Measurements from ENCODE around the gene OR5AN1. TPM values are rescaled to one million over a fixed set of nuclear protein-coding genes. Genes with fewer than 3 reads are reported as not detected.
"Not testable (repeated sequence)": the region's sequence is repeated elsewhere in the genome, so short reads cannot be mapped to it uniquely, and the experiment has no call there.

OR5AN1 gene
- total RNA-seq, 6 donors from 2014 or later: not detected

- Histone ChIP-seq H3K27me3 (no peaks in the 10 kb centered on the region), H3K36me3 (no peaks in the 10 kb centered on the region), H3K4me3 (no peak overlapping the region), H3K9me3 (no peaks in the 10 kb centered on the region), H3K27ac (no peak overlapping the region), H3K4me1 (no peaks in the 10 kb centered on the region)
- ATAC-seq (ENCODE audit: low FRiP score in 2 of 2) (no peak), DNase-seq (no peak)
- WGBS, 2 donors: 95 to 100% methylated on average over 1 of the region's 1 CpG
- TF ChIP-seq CTCF (IDR thresholded peaks at IDR 0.05) (no peak), EP300 (IDR thresholded peaks at IDR 0.05) (no peak), POLR2A (IDR thresholded peaks at IDR 0.05) (no peak), POLR2AphosphoS5 (IDR thresholded peaks at IDR 0.05) (no peak)
These were observed 2.1 kb upstream of the OR5AN1 start for GRCh38 chr11:59356561-59356960.

DNA sequence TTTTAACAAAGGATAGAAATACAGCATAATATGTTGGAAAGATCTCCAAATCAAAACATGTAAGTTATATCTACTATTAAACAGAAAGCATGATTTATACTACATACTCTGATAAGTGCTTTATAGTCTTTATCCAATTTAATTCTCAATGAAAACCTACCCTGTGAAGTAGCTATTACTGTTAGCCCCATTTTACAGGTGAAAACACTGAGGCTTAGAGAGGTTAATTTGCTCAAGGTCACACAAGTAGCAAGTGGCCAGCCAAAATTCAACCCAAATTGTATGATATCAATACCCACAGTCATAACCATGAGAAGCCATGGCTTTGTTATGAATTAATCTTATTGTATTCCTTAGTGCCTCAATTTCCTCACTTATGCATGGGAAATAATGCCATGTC, 675 bp upstream of the OR5AN1 start:
- no peaks in the 10 kb centered on the region for H3K9me3 ChIP-seq
- no peak for TF ChIP-seq POLR2A (IDR thresholded peaks at IDR 0.05)
- no peak for TF ChIP-seq CTCF (IDR thresholded peaks at IDR 0.05)
- no peak for TF ChIP-seq POLR2AphosphoS5 (IDR thresholded peaks at IDR 0.05)
- TF ChIP-seq EP300 (IDR thresholded peaks at IDR 0.05): no peak
- DNase-seq: no peak

DNA sequence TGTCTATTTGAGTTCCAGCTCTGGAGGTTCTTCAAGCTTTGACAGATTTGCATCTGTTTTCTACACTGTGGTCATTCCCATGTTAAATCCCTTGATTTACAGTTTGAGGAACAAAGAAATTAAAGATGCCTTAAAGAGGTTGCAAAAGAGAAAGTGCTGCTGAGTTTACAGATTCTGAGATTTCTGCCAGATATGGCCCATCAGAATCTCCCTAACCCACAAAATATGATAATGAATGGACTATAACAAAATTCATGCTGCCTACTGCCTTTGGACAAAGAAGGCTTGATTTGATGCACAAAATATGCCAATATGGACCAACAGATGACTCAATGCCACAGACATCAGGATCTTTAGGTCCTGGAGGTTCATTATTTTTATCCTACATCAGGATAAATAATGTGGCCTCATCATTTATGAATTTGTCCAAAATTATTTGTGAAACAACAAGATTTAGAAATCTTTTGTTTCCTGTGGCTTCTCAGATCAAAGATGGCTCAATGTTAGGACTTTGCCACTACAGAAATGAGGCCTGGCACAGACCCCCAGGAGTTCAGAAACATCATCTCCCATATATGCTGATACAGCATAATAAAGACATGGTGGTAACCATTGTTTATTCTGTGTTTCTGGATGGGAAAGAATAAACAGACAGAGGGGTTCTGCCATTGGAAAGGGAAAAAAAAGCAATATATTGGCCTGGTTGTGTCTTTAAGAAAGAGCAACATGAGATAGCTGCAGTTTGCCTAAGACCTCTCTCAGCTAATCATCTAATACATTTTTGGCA, 6.7 kb downstream of the OR5AN1 start:
- TF ChIP-seq EP300 (IDR thresholded peaks at IDR 0.05): no peak
- no peak overlapping the region for H3K4me3 ChIP-seq
- peaks cover 0 to 3% (median under 1%) of the 10 kb centered on the region in 4 donors for H3K9me3 ChIP-seq
- no peaks in the 10 kb centered on the region for H3K36me3 ChIP-seq
- H3K4me1 ChIP-seq: no peaks in the 10 kb centered on the region
- no peak overlapping the region for H3K27ac ChIP-seq
- H3K27me3 ChIP-seq: no peaks in the 10 kb centered on the region
- no peak for DNase-seq
- no peak for ATAC-seq (ENCODE audit: low FRiP score in 2 of 2)

More for the DNA sequence above, 675 bp upstream of the OR5AN1 start:
- Histone ChIP-seq H3K36me3 (no peaks in the 10 kb centered on the region), H3K27ac (no peak overlapping the region), H3K4me1 (no peaks in the 10 kb centered on the region), H3K27me3 (no peaks in the 10 kb centered on the region), H3K4me3 (no peak overlapping the region)
- no peak for ATAC-seq (ENCODE audit: low FRiP score in 2 of 2)

- H3K4me1 ChIP-seq: no peaks in the 10 kb centered on the region
- peaks cover 0 to 9% (median 2%) of the 10 kb centered on the region in 4 donors for H3K9me3 ChIP-seq
- DNase-seq: no peak
- TF ChIP-seq POLR2A (IDR thresholded peaks at IDR 0.05): no peak
- TF ChIP-seq EP300 (IDR thresholded peaks at IDR 0.05): no peak
- TF ChIP-seq POLR2AphosphoS5 (IDR thresholded peaks at IDR 0.05): no peak
- TF ChIP-seq CTCF (IDR thresholded peaks at IDR 0.05): no peak
- WGBS, 2 donors: 44 to 48% methylated on average over 8 of the region's 8 CpGs
- ATAC-seq (ENCODE audit: low FRiP score in 2 of 2): peak in 1 of 2 donors; percentile 46
- H3K36me3 ChIP-seq: no peaks in the 10 kb centered on the region
- no peaks in the 10 kb centered on the region for H3K27me3 ChIP-seq
- no peak overlapping the region for H3K4me3 ChIP-seq
- H3K27ac ChIP-seq: no peak overlapping the region
These were observed 9.7 kb downstream of the OR5AN1 start for GRCh38 chr11:59368238-59369022.

GRCh38 chr11:59372324-59372723, 13.6 kb downstream of the OR5AN1 start:
- H3K36me3 ChIP-seq; DNase-seq; H3K27ac ChIP-seq; H3K9me3 ChIP-seq; H3K4me3 ChIP-seq; H3K4me1 ChIP-seq; H3K27me3 ChIP-seq; ATAC-seq (ENCODE audit: low FRiP score in 2 of 2): not testable (repeated sequence)
- WGBS, 2 donors: 24 to 60% methylated on average over 1 to 3 of the region's 3 CpGs
